Measurements from ENCODE around the gene ERRFI1.
"Not testable (repeated sequence)": the region's sequence is repeated elsewhere in the genome, so short reads cannot be mapped to it uniquely, and the experiment has no call there.

The ERRFI1 gene

DNA sequence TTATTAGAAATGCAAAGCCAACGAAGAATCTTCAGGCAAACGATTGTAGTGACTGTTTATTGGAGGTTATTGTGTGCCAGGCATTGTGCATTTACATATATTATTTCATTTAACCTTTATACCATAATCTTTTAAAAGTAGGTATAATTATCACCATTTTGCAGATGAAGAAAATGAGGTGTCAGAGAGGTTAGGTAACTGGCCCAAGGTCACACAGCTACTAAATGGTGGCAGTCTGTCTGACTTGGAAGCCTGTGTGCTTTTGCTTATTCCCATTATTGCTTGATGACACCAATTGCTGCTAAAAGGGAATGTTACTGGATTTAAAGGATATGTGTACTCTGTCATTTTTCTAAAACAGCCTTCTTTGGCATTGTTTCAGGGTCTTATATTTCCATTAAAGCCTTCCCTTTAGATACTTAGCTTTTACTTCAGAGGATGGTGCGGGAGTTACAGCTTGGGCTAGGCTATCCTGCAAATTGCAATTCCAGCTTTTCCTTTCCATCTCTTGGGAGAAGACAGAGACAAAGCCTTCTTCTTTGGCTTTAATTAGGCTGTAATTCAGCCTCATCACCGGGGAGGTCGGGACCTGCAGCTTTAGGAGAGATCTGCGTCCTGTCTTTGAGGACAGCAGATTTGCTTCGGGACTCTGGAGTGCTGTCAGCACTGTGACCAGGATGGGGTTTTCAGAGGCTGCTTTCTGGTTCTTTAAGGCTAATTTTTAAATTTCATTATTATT, 37.4 kb upstream of the ERRFI1 start:
- Histone ChIP-seq H3K27ac (no peak overlapping the region), H3K4me3 (no peak overlapping the region)
- DNase-seq (ENCODE audit: low spot score), result no peak
- TF ChIP-seq, protein P1, sequence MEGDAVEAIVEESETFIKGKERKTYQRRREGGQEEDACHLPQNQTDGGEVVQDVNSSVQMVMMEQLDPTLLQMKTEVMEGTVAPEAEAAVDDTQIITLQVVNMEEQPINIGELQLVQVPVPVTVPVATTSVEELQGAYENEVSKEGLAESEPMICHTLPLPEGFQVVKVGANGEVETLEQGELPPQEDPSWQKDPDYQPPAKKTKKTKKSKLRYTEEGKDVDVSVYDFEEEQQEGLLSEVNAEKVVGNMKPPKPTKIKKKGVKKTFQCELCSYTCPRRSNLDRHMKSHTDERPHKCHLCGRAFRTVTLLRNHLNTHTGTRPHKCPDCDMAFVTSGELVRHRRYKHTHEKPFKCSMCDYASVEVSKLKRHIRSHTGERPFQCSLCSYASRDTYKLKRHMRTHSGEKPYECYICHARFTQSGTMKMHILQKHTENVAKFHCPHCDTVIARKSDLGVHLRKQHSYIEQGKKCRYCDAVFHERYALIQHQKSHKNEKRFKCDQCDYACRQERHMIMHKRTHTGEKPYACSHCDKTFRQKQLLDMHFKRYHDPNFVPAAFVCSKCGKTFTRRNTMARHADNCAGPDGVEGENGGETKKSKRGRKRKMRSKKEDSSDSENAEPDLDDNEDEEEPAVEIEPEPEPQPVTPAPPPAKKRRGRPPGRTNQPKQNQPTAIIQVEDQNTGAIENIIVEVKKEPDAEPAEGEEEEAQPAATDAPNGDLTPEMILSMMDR (IDR thresholded peaks at IDR 0.05), result no peak

DNA sequence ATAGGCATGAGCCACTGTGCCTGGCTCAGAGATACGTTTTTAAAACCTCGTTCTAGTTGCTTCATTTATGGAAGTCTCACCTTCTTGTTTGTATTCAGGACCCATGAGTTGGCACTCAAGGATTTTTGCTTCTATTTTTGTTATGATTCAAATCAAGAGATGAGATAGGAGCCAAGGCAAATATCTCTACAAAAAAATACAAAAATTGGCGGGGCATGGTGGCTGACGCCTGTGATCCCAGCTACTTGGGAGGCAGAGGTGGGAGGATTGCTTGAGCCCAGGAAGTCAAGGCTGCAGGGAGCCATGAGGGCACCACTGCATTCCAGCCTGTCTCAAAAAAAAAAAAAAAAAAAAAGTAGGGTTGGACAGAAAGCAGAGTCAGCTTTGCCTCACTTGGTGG, 36.8 kb upstream of the ERRFI1 start:
- Histone ChIP-seq H3K27ac (peak overlapping the region; percentile 86 to 90), H3K4me3 (no peak overlapping the region)
- TF ChIP-seq, protein P1 (IDR thresholded peaks at IDR 0.05), result no peak
- no peak for DNase-seq (ENCODE audit: low spot score)

- no peak for DNase-seq (ENCODE audit: low spot score)
- H3K27ac ChIP-seq, result peak overlapping the region; percentile 86 to 90
Measured at GRCh38 chr1:8061673-8062386, 35.7 kb upstream of the ERRFI1 start.

GRCh38 chr1:8061210-8061609, 35.1 kb upstream of the ERRFI1 start:
- TF ChIP-seq, protein P1 (IDR thresholded peaks at IDR 0.05), result no peak
- H3K4me3 ChIP-seq, result peak overlapping the region; percentile 49
- peak; percentile 77 for DNase-seq (ENCODE audit: low spot score)
- peak overlapping the region; percentile 86 to 90 for H3K27ac ChIP-seq

More at GRCh38 chr1:8061673-8062386, 35.7 kb upstream of the ERRFI1 start:
- H3K4me3 ChIP-seq, result peak overlapping the region; percentile 49
- TF ChIP-seq, protein P1 (IDR thresholded peaks at IDR 0.05), result no peak

DNA sequence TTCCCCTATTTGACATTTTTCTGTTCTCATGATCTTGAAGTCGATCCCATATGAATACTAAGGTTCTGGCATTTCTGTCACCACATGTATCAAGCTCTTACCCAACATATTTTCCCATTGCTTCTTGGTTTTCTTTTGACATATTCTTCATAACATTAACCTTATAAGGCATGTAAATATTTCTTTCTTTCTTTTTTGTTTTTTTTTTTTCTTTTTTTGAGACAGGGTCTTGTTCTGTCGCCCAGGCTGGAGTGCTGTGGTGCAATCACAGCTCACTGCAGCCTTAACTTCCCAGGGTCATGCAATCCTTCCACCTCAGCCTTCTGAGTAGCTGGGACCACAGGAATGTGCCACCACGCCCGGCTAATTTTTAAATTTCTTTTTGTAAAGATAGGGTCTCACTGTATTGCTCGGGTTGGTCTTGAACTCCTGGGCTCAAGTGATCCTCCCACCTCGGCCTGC, 33.1 kb upstream of the ERRFI1 start:
- Histone ChIP-seq H3K27ac (peak overlapping the region; percentile 86 to 90), H3K4me3 (no peak overlapping the region)
- TF ChIP-seq, protein P1 (IDR thresholded peaks at IDR 0.05), result no peak
- peak; percentile 81 for DNase-seq (ENCODE audit: low spot score)

DNA sequence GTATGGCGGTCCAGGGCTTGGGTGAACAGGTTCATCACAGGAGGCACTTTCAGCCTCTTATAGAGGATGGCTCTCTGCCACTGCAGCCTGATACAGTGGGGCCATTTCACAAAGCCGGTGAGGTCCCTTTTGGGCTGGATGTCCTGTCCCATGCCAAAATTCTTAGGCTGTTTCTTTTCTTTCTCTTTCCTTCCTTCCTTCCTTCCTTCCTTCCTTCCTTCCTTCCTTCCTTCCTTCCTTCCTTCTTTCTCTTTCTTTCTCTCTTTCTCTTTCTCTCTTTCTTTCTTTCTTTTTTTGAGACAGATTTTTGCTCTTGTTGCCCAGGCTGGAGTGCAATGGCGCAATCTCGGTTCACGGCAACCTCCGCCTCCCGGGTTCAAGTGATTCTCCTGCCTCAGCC, 31.7 kb upstream of the ERRFI1 start:
- DNase-seq (ENCODE audit: low spot score); H3K4me3 ChIP-seq: not testable (repeated sequence)
- H3K27ac ChIP-seq, result peak overlapping the region in 1 of 2 donors; percentile 90

DNA sequence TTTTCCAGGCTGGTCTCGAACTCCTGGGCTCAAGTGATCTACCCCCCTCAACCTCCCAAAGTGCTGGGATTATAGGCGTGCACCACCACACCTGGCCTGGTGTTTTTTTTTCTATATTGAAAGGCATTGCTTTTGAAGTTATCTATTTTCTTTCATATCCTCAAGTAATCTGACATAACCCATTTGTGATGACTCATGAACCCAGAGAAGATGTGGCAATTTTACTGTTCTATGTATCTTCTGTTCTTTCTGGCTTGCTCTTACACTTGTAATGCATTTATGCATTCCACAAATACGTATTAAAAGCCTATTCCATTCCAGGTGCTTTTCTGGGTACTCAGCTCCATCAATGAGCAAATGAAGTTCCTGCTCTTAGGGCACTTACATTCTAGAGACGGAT, 29.9 kb upstream of the ERRFI1 start:
- DNase-seq (ENCODE audit: low spot score), result no peak

More for the DNA sequence above, 29.9 kb upstream of the ERRFI1 start:
- TF ChIP-seq, protein P1 (IDR thresholded peaks at IDR 0.05), result no peak
- Histone ChIP-seq H3K4me3 (no peak overlapping the region), H3K27ac (no peak overlapping the region)
